Measurements from ENCODE around the gene NOP56. TPM values are rescaled to one million over a fixed set of nuclear protein-coding genes. Genes with fewer than 3 reads are reported as not detected.

The NOP56 gene
- total and polyA plus RNA-seq, 2 of the 4 experiments (the other 2 are of a cell fraction), result 189 to 231 TPM

DNA sequence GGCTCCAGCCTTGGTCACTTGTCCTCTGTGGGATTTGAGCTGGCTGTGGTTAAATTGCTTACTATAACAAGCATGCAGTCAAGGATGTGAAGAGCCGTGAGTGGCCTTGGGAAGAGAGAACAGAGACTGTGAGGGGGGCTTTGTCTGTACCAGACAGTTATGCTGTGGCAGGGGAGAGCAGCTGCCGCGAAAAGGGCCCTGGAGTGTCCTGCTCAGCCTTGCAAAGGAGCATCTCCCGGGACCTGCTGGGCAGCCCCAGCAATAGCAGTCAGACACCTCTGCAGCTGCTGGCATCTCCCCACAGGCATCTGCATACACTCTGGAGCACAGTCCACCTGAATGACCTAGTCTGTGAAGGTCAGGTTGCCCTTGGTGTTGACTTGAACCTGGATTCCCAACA lies 46.5 kb downstream of the NOP56 start:
- dilution Hi-C loops (cut with HindIII; ENCODE audit: low sequenced_read_pairs, unreplicated experiment), result no loop called here
- Histone ChIP-seq H3K4me2 (ENCODE audit: low read depth, low read length) (no peak overlapping the region), H3K14ac (replicated peaks; ENCODE audit: low read depth, low read length) (no peak overlapping the region), H2AFZ (replicated peaks; ENCODE audit: low read length, poor library complexity) (no peak overlapping the region), H4K8ac (ENCODE audit: low read depth in 2 of 2, low read length in 2 of 2) (no peak overlapping the region), H3K36me3 (ENCODE audit: control insufficient read depth, insufficient read depth, low read length) (no peaks in the 10 kb centered on the region), H4K91ac (ENCODE audit: insufficient read depth, low read depth, low read length) (no peak overlapping the region), H2BK120ac (ENCODE audit: low read depth, low read length) (no peak overlapping the region), H3K27ac (ENCODE audit: insufficient read depth, low read length) (no peak overlapping the region), H2BK15ac (ENCODE audit: low read depth, low read length) (no peak overlapping the region), H2AK5ac (ENCODE audit: low read depth, low read length) (no peak overlapping the region), H3K56ac (ENCODE audit: extremely low read depth, insufficient read depth, low read length) (no peak overlapping the region), H3K9ac (ENCODE audit: low read depth, low read length) (no peak overlapping the region), H2BK20ac (ENCODE audit: low read depth, low read length) (no peak overlapping the region), H3K9me3 (ENCODE audit: control insufficient read depth, insufficient read depth, low read length) (no peaks in the 10 kb centered on the region), H2AK9ac (replicated peaks; ENCODE audit: low read depth, low read length, poor library complexity) (no peak overlapping the region), H3K4me3 (ENCODE audit: insufficient read depth, low read depth, low read length) (no peak overlapping the region), H3K4ac (ENCODE audit: low read depth, low read length) (no peak overlapping the region), H4K20me1 (ENCODE audit: insufficient read depth, low read length) (no peaks in the 10 kb centered on the region; the same call in none of the 2 replicates), H3K18ac (ENCODE audit: low read depth, low read length) (no peak overlapping the region), H3K4me1 (ENCODE audit: control insufficient read depth, insufficient read depth, low read length) (no peaks in the 10 kb centered on the region), H2BK5ac (ENCODE audit: low read depth, low read length, poor library complexity, severe bottlenecking) (no peak overlapping the region), H3K27me3 (ENCODE audit: control insufficient read depth, insufficient read depth, low read length) (peaks cover 60% of the 10 kb centered on the region), H3K79me1 (ENCODE audit: low read depth in 1 of 2, low read length in 2 of 2) (no peaks in the 10 kb centered on the region), H3K23ac (ENCODE audit: low read depth, low read length) (no peak overlapping the region), H4K5ac (ENCODE audit: low read depth, low read length) (no peak overlapping the region), H3K9me1 (ENCODE audit: insufficient read depth, low read length) (no peaks in the 10 kb centered on the region)
- no peak for TF ChIP-seq POLR2A (IDR thresholded peaks at IDR 0.05; ENCODE audit: low read depth, low read length)
- no peak for TF ChIP-seq RFX5 (IDR thresholded peaks at IDR 0.05; ENCODE audit: low read depth, low read length)
- no peak for TF ChIP-seq SMC3 (IDR thresholded peaks at IDR 0.05; ENCODE audit: low read depth, low read length)
- no peak for TF ChIP-seq BHLHE40 (IDR thresholded peaks at IDR 0.05; ENCODE audit: low read depth, low read length)
- TF ChIP-seq, protein P1, sequence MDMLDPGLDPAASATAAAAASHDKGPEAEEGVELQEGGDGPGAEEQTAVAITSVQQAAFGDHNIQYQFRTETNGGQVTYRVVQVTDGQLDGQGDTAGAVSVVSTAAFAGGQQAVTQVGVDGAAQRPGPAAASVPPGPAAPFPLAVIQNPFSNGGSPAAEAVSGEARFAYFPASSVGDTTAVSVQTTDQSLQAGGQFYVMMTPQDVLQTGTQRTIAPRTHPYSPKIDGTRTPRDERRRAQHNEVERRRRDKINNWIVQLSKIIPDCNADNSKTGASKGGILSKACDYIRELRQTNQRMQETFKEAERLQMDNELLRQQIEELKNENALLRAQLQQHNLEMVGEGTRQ (IDR thresholded peaks at IDR 0.05; ENCODE audit: low read depth, low read length), result no peak
- TF ChIP-seq CEBPB (IDR thresholded peaks at IDR 0.05; ENCODE audit: low read depth, low read length), result no peak
- TF ChIP-seq, protein P2, sequence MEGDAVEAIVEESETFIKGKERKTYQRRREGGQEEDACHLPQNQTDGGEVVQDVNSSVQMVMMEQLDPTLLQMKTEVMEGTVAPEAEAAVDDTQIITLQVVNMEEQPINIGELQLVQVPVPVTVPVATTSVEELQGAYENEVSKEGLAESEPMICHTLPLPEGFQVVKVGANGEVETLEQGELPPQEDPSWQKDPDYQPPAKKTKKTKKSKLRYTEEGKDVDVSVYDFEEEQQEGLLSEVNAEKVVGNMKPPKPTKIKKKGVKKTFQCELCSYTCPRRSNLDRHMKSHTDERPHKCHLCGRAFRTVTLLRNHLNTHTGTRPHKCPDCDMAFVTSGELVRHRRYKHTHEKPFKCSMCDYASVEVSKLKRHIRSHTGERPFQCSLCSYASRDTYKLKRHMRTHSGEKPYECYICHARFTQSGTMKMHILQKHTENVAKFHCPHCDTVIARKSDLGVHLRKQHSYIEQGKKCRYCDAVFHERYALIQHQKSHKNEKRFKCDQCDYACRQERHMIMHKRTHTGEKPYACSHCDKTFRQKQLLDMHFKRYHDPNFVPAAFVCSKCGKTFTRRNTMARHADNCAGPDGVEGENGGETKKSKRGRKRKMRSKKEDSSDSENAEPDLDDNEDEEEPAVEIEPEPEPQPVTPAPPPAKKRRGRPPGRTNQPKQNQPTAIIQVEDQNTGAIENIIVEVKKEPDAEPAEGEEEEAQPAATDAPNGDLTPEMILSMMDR (conservative IDR thresholded peaks at IDR 0.05; ENCODE audit: low read depth, low read length), result no peak
- no peak for TF ChIP-seq FOS (IDR thresholded peaks at IDR 0.05; ENCODE audit: low read depth, low read length)
- TF ChIP-seq MAZ (IDR thresholded peaks at IDR 0.05; ENCODE audit: borderline replicate concordance, low read depth, low read length), result no peak
- TF ChIP-seq MAFK (IDR thresholded peaks at IDR 0.05; ENCODE audit: low read depth, low read length), result no peak
- CTCF ChIA-PET, result no interaction called here
- in situ Hi-C loops (cut with MboI; ENCODE audit: low sequenced_read_pairs), result no loop called here
- ATAC-seq (ENCODE audit: low read depth), result no peak
- intact Hi-C loops (cut with micrococcal nuclease), result no loop called here
- BruUV-seq (replicated peaks), result no TSS peak
- POLR2A ChIA-PET (ENCODE audit: unreplicated experiment), result no interaction called here
- DNase-seq, result no peak
- no CpG with 5 or more reads among the region's 4 CpGs for WGBS, 2 experiments (ENCODE audit: extremely low coverage in 2 of 2, insufficient read length in 1 of 2)
